Stimulated activated CD4-positive, alpha-beta T cell treated with anti-CD3 and anti-CD28 coated beads, Interleukin-12 subunit alpha, Interleukin-12 subunit beta, amount 100 ng/mL, for 48 hours (primary cell): ENCODE data around the gene SLAIN2.
"Not testable (repeated sequence)": the region's sequence is repeated elsewhere in the genome, so short reads cannot be mapped to it uniquely, and the experiment has no call there.

Experiments
- DNase-seq, 3 donors: peaks; one replicate each; pipeline ENCODE4 v3.0.0-alpha.2; 2020; ENCODE audit warnings: low read depth in 2 of 3, low spot score in 1 of 3

SLAIN2 gene

DNA sequence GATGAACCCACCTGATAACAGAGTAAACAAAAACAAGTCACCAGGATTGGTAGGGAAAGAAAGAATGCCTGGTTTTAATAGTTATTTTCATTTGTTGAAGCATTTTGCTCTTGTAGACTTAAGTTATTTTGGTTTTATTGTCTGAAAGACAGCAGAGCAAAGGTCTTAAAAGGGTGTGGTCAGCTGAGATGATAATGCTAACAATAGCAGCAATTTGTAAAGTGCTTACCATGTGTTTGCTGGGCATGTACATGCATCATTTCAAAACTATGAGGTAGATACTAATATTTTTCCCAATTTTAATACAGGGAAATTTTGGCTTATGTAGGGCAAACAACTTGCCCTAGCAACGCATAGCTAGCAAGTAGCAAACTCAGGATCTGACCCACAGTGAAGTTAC is 95.0 kb downstream of the SLAIN2 start:
- no peak for DNase-seq

DNA sequence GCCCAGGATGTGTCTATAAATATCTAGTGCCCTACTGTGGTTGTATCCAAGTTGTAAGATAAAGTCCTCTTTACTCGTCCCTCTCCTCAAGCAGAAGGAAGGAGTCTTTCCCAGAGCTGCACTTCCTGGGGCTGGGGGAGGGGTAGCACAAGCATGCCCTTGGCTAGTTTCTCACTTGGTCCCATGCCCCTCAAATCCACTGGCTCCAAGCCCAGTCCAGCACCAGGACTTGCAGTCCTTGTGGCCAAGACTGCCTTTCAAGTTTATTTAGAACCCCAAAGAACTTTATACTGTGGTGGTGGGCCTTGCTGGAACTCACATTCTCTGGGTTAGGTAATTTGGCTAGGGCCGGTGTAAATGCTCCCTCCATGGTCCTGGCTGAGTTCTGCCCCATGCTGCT is 98.7 kb downstream of the SLAIN2 start:
- DNase-seq: no peak

DNA sequence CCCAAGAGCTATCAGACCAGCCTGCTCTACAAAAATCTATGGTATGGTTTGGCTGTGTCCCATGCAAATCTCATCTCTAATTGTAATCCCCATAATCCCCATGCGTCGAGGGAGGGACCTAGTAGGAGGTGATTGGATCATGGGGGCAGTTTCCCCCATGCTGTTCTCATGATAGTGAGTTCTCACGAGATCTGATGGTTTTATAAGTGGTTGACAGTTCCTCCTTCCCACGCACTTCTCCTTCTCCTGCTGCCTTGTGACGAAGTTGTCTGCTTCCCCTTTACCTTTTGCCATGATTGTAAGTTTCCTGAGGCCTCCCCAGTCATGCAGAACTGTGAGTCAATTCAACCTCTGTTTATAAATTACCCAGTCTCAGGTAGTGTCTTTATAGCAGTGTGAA is 99.6 kb downstream of the SLAIN2 start:
- DNase-seq: not testable (repeated sequence)

DNA sequence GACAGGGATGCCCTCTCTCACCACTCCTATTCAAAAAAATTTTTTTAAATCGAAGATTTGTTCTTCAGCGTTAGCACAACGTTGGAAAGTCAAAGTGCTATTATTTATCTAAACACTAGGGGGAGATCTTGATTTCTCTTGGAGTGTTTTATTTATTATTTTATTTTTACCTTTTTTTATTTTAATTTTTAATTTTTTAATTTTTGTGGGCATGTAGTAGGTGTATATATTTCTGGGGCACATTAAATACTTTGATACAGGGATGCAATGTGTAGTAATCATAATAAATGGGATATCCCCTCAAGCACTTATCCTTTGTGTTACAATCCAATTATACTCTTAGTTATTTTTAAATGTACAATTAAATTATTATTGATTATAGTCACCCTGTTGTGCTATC is 104.4 kb downstream of the SLAIN2 start:
- DNase-seq: no peak

DNA sequence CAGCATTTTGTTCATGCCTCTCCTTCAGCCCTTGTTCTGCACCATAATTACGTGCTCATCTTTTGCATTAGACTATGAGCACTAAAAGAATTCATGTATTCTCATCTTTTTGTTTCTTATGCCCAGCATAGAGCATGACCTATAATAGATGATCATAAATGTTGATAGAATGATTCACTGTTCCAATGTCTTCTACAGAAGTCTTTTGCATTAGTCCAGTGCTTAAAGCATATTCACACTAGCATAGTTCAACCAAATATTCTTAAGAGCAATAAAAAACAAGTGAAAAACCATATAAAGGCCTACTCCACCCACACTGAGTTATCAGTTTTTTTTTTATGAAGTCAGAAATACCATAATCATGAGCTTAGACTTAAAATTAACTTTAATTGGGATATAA is 105.3 kb downstream of the SLAIN2 start:
- DNase-seq: no peak

DNA sequence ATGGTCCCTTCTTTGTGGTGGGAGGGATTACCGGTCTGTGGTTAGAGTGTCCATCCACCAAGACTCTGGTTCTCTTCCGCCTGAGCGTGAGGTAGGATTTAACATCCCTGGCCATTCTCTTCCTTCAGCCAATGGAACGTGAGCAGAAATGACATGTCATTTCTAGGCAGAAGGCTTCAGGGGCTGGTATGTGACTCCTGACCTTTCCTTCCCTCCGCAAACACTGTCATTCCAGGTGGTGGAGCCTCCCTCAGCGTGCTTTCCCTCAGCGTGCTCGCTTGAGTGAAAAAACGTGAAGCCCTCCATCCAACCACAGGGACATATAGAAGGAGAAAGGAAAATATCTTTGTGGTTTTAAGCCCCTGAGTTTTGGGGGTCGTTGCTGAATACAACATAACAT is 107.8 kb downstream of the SLAIN2 start:
- no peak for DNase-seq

DNA sequence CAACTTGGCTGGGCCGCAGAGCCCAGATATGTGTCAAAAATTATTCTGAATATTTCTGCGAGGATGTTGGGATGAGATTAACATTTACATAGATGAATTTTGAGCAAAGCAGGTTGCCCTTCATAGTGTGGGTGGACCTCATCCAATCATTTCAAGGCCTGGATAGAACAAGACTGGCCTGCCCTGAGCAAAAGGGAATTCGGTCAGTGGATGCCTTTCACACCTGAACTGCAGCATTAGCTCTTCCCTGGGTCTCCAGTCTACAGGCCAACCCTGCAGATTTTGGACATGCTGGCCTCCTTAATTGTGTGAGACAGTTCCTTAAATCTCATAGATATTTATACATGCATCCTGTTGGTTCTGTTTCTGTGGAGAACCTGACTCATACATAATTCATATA is 109.4 kb downstream of the SLAIN2 start:
- no peak for DNase-seq

DNA sequence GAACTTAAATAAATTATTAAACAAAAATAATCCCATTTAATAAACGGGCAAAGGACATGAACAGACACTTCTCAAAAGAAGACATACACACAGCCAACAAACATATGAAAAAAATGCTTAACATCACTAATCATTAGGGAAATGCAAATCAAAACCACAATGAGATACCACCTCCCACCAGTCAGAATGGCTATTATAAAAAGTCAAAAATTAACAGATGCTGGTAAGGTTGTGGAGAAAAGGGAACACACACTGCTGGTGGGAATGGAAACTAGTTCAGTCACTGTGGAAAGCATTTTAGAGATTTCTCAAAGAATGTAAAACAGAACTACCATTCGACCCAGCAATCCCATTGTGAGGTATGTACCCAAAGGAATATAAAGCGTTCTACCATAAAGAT is 110.3 kb downstream of the SLAIN2 start:
- not testable (repeated sequence) for DNase-seq

DNA sequence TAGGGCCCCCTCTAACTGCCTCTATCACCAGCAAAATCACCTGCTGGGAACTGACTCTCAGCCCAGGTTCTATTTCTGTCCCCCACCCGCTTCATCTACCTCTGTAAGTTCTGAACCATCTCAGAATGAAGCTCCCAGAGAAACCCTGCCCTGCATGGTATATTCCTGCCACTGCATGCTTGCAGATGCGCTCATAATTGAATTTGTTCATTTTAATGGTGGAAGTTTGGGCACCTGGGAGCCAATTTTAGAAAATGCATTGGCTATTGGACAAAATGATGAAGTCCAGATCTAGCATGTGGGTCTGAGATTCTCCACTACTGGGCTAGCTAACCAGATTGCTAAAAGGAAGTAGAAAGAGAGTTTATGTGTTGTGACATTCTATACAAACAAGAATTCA is 113.3 kb downstream of the SLAIN2 start:
- no peak for DNase-seq

DNA sequence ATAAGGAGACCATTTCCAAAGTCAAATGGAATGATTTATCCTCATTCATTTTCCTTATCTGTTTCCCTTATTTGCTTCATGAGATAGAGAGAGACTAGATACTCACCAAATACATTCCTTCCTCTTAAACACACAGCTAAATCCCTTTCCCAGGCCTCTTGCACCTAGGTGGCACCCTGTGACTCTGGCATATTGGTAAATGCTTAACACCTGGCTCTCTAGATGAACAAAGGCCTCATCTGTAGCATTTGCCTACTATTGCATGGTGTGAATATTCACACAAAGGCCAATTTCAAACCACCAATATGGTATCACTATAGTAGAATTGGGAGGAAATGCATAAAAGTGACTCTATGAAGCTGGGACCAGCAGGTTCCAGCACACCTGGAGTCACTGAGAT is 119.7 kb downstream of the SLAIN2 start:
- DNase-seq: no peak

DNA sequence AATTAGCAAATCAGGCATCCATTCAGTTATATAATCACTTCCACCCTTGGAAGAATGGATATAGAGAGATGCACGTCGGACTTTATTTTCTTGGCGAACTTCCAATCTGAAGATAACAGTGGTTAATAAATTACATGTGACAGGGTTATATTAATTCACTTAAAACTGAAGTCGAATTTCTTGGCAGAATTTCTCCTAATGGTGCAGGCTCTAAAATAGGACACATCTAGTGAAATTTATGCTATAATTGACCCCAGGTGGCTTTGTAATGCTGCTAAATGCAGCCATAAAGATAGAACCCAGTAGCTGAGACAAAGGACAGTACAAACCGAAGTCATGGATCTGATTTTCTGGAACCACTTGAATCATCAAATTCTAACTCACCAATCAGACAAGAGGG is 121.0 kb downstream of the SLAIN2 start:
- no peak for DNase-seq

DNA sequence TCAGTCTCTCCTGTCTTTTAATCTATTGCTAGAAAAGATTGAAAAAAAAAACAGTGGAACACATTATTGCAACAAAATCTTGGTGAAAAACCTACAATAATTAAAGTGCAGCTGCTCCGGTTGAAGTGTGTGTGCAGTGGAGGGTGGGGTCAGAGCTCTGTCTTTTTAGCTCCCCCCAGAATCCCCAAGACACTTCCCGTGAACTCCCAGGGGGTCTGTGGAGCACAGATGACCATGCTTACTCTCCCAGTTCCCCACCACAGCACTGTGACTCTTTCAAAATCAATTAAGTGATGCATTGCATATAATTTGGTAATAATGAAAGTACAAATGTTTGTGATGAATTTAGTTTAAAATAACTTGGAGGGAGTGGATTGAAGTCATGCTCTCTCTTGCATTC is 126.1 kb downstream of the SLAIN2 start:
- no peak for DNase-seq

DNA sequence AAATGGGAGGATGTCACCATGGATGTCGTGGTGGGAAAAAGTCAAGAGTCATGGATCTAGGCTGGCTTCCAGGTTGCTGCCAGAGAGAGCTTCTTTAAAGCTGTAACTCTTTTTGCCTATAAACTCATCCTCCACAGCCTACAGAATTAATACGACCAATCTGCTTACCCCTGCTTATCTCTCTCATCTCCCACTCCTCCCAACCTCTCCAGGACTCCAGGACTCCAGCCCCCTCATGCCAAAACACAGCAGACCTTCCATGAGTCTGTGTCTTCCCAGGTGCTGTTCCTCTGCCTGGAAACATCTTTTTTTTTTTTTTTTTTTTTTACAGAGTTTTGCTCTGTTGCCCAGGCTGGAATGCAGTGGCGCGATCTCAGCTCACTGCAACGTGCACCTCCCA is 126.6 kb downstream of the SLAIN2 start:
- DNase-seq: no peak

DNA sequence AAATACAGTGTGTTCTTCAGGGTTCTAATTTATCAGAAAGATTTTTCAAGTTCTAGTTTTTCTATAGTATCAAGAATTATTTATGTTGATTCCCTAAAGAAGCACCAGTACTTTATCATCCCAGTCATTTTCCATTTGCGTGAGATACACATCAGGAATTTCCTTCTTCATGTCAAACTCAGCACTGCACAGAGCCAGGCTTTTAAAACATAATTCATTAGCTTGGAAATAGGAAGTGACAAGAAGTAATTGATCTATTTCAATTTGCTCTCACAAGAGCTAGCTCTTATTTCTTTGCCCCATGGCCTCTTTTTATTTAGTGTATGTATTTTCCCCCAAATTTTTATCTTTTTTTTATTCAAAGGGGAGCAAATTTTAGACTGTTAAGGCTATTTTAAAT is 128.8 kb downstream of the SLAIN2 start:
- no peak for DNase-seq

DNA sequence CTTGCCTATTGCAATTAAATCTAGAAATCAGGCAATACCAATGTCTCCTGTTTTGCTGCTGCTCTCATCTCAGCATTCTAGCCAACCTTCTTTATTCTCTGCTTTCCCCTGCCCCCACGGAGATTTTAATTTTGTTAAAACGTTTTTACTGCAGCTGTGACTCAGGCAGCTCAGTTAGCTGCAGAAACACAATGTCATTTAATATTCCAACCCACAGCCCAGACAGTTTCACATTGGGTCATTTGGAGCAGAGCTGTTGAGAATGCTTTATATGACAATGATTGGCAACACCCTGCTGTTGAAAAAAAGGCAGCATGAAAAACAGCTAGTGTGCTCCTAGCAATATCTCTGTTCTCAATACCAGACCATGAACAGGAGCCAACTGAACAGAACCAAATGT is 129.2 kb downstream of the SLAIN2 start:
- DNase-seq: no peak

DNA sequence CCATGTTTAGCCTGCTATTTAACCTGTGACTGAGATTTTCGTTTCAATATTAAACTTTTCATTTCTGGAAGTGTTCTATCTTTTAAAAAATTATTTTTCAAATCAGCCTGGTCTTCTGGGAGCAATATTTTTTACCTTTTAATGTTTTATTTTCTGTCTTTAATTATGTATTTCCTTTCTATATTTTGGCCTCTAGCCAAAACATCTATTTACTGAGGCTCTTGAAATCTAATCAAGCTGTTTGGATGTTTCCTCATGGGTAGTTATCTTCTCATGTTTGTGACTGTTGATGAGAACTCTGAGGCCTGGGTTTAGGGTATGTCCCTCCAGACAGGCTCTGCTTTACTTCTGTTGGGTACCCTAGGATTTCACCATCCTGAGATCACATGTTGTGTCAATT is 131.5 kb downstream of the SLAIN2 start:
- DNase-seq: no peak

DNA sequence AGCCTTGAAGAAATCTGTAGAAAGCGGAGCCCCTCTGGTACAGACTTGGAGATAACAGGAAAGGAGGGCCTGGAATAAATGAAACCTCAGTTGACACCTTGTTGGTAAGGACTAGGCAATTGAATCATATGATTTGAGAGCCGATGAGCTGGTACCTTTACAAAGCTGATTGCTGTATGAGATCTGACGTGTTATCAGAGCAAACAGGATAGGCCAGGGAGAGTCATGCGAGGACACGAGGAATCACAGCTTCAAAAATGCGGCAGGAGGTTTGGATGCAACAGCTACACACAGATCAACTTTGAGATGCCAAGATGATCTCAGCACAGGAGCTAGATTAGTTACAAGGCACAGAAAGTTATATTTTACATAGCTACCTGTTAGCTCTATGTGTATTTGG is 134.4 kb downstream of the SLAIN2 start:
- DNase-seq: no peak
